ENCODE measurements around the gene KHDC4. TPM values are rescaled to one million over a fixed set of nuclear protein-coding genes. Genes with fewer than 3 reads are reported as not detected.

KHDC4 gene
- total and polyA plus RNA-seq, 9 of the 15 experiments (the other 6 are each of a cell fraction or from before 2014, with no cell fraction given): 12.1 to 185 (median 65.6) TPM

DNA sequence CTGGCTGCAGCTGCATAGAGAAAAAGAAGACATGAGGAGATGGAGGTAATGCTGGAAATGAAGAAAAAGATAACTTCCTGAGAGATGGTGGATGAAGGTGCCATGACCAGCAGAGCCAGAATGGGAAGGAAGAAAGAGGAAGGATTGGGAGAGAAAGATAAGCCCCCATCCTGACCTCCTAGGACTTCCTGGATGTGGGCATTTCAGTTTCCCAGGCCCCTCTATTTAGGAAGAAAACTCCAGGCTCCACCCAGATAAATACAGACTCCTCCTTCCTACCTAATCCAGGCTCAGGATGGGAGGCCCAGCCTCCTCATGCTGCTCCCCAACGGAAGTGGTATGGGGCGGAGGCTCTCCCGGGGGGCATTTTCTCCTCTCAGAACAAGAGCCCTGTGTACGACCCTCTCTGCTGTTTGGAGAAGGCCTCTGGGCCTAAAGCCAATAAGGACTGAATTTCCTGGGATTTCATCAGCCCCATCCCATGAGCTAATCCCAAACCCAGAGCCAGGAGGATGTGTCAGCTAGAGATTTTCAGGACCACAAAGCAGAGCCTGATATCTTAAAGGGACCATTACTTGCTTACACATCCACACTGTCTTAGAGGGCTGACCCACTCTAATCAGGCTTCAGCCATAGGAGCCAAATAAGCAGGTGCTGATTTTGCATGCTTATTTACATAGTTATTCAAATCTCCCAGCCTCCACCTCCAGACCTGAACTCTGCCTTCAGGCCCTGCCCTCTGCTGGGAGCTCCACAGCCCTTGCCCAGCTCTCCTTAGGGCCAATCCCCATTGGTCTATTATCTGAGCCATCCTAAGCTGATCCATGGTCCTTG lies 49.2 kb upstream of the KHDC4 start (continued):
- TF ChIP-seq, protein P1, sequence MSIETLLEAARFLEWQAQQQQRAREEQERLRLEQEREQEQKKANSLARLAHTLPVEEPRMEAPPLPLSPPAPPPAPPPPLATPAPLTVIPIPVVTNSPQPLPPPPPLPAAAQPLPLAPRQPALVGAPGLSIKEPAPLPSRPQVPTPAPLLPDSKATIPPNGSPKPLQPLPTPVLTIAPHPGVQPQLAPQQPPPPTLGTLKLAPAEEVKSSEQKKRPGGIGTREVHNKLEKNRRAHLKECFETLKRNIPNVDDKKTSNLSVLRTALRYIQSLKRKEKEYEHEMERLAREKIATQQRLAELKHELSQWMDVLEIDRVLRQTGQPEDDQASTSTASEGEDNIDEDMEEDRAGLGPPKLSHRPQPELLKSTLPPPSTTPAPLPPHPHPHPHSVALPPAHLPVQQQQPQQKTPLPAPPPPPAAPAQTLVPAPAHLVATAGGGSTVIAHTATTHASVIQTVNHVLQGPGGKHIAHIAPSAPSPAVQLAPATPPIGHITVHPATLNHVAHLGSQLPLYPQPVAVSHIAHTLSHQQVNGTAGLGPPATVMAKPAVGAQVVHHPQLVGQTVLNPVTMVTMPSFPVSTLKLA (conservative IDR thresholded peaks at IDR 0.05): 0 out of 4 replicates have a peak, but pooled peaks of 1 of the 2 experiments have one; percentile 24
- no peak for TF ChIP-seq BHLHE40 (IDR thresholded peaks at IDR 0.05; ENCODE audit: low read length)
- TF ChIP-seq NR1H2 (CRISPR knock-in tag; IDR thresholded peaks at IDR 0.05): no peak
- no peak for TF ChIP-seq ZNF561 (CRISPR knock-in tag; conservative IDR thresholded peaks at IDR 0.05)
- TF ChIP-seq, protein P2, sequence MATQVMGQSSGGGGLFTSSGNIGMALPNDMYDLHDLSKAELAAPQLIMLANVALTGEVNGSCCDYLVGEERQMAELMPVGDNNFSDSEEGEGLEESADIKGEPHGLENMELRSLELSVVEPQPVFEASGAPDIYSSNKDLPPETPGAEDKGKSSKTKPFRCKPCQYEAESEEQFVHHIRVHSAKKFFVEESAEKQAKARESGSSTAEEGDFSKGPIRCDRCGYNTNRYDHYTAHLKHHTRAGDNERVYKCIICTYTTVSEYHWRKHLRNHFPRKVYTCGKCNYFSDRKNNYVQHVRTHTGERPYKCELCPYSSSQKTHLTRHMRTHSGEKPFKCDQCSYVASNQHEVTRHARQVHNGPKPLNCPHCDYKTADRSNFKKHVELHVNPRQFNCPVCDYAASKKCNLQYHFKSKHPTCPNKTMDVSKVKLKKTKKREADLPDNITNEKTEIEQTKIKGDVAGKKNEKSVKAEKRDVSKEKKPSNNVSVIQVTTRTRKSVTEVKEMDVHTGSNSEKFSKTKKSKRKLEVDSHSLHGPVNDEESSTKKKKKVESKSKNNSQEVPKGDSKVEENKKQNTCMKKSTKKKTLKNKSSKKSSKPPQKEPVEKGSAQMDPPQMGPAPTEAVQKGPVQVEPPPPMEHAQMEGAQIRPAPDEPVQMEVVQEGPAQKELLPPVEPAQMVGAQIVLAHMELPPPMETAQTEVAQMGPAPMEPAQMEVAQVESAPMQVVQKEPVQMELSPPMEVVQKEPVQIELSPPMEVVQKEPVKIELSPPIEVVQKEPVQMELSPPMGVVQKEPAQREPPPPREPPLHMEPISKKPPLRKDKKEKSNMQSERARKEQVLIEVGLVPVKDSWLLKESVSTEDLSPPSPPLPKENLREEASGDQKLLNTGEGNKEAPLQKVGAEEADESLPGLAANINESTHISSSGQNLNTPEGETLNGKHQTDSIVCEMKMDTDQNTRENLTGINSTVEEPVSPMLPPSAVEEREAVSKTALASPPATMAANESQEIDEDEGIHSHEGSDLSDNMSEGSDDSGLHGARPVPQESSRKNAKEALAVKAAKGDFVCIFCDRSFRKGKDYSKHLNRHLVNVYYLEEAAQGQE (IDR thresholded peaks at IDR 0.05; ENCODE audit: borderline replicate concordance): peak; percentile 58; the same call in 1 of the 2 replicates
- TF ChIP-seq, protein P2 (CRISPR knock-in tag; IDR thresholded peaks at IDR 0.05; ENCODE audit: low read depth): no peak
- TF ChIP-seq RBFOX2 (IDR thresholded peaks at IDR 0.05; ENCODE audit: low read depth, low read length): peak; percentile 45; the same call in 1 of the 2 replicates
- peak; percentile 34 for TF ChIP-seq MEIS2 (IDR thresholded peaks at IDR 0.05; ENCODE audit: partially characterized antibody)
- TF ChIP-seq ARNT (IDR thresholded peaks at IDR 0.05): 0 out of 4 replicates have a peak, but pooled peaks of 1 of the 2 experiments have one; percentile 43

All from K562 (cell line).